Measurements from ENCODE around the gene ZNF804B.

The ZNF804B gene

GRCh38 chr7:88772776-88773175 is 13.3 kb downstream of the ZNF804B start:
- Histone ChIP-seq H3K27ac (ENCODE audit: low read depth, low read length) (no peak overlapping the region), H3K4me3 (ENCODE audit: low read depth in 1 of 5, low read length in 5 of 5) (no peak overlapping the region), H3K4me1 (ENCODE audit: control insufficient read depth in 5 of 5, insufficient read depth in 5 of 5, low read length in 5 of 5) (peaks cover 0 to 4% (median 0%) of the 10 kb centered on the region in 5 donors), H3K9ac (ENCODE audit: low read length in 5 of 5) (no peak overlapping the region), H3K36me3 (ENCODE audit: control insufficient read depth in 5 of 5, insufficient read depth in 5 of 5, low read length in 5 of 5) (no peaks in the 10 kb centered on the region), H3K27me3 (ENCODE audit: control insufficient read depth in 5 of 5, insufficient read depth in 4 of 5, low read length in 5 of 5) (no peaks in the 10 kb centered on the region), H3K9me3 (ENCODE audit: control insufficient read depth in 5 of 5, low read length in 5 of 5) (no peaks in the 10 kb centered on the region)

- H3K4me3 ChIP-seq (ENCODE audit: low read depth in 1 of 5, low read length in 5 of 5) = no peak overlapping the region
- no peaks in the 10 kb centered on the region for H3K9me3 ChIP-seq (ENCODE audit: control insufficient read depth in 5 of 5, low read length in 5 of 5)
- H3K36me3 ChIP-seq (ENCODE audit: control insufficient read depth in 5 of 5, insufficient read depth in 5 of 5, low read length in 5 of 5) = no peaks in the 10 kb centered on the region
- no peaks in the 10 kb centered on the region for H3K27me3 ChIP-seq (ENCODE audit: control insufficient read depth in 5 of 5, insufficient read depth in 4 of 5, low read length in 5 of 5)
- peaks cover 0 to 4% (median 0%) of the 10 kb centered on the region in 5 donors for H3K4me1 ChIP-seq (ENCODE audit: control insufficient read depth in 5 of 5, insufficient read depth in 5 of 5, low read length in 5 of 5)
- no peak overlapping the region for H3K27ac ChIP-seq (ENCODE audit: low read depth, low read length)
- H3K9ac ChIP-seq (ENCODE audit: low read length in 5 of 5) = no peak overlapping the region
These were observed 16.3 kb downstream of the ZNF804B start for GRCh38 chr7:88775838-88776237.

GRCh38 chr7:88787777-88788176 is 28.3 kb downstream of the ZNF804B start:
- H3K9me3 ChIP-seq (ENCODE audit: control insufficient read depth in 5 of 5, low read length in 5 of 5) = no peaks in the 10 kb centered on the region
- no peak overlapping the region for H3K4me3 ChIP-seq (ENCODE audit: low read depth in 1 of 5, low read length in 5 of 5)
- no peaks in the 10 kb centered on the region for H3K36me3 ChIP-seq (ENCODE audit: control insufficient read depth in 5 of 5, insufficient read depth in 5 of 5, low read length in 5 of 5)
- no peaks in the 10 kb centered on the region for H3K4me1 ChIP-seq (ENCODE audit: control insufficient read depth in 5 of 5, insufficient read depth in 5 of 5, low read length in 5 of 5)
- no peak overlapping the region for H3K9ac ChIP-seq (ENCODE audit: low read length in 5 of 5)
- no peak overlapping the region for H3K27ac ChIP-seq (ENCODE audit: low read depth, low read length)
- H3K27me3 ChIP-seq (ENCODE audit: control insufficient read depth in 5 of 5, insufficient read depth in 4 of 5, low read length in 5 of 5) = no peaks in the 10 kb centered on the region

DNA sequence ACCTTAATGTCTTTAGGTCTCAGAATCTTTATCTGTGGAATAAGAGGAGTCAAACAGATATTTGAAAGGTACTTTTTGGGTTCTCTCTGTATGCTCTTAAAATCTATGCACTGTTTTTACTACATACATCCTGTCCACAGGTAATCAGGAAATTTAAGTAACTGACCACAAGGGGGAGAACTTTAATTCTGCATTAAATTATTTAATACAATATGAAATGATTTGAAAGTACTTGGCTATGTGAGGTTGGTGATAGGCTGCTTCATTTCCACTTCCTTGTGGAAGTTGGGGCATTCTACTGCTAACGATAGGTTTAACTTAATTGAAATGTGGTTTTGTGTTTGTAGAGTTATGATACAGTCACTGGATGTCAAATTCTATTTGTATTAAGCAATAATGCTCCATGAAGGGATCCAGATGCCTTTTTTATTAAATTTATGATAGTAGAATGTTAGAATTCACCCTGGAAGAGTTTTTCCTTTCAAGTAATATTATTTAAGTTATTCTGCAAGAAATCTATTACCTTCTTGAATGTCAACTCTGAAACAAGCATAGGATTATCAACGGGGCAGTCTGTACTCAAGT is 30.1 kb downstream of the ZNF804B start:
- Histone ChIP-seq H3K4me1 (ENCODE audit: control insufficient read depth in 5 of 5, insufficient read depth in 5 of 5, low read length in 5 of 5) (no peaks in the 10 kb centered on the region), H3K27ac (ENCODE audit: low read depth, low read length) (no peak overlapping the region), H3K36me3 (ENCODE audit: control insufficient read depth in 5 of 5, insufficient read depth in 5 of 5, low read length in 5 of 5) (no peaks in the 10 kb centered on the region), H3K9me3 (ENCODE audit: control insufficient read depth in 5 of 5, low read length in 5 of 5) (no peaks in the 10 kb centered on the region), H3K27me3 (ENCODE audit: control insufficient read depth in 5 of 5, insufficient read depth in 4 of 5, low read length in 5 of 5) (no peaks in the 10 kb centered on the region), H3K9ac (ENCODE audit: low read length in 5 of 5) (no peak overlapping the region), H3K4me3 (ENCODE audit: low read depth in 1 of 5, low read length in 5 of 5) (no peak overlapping the region)

DNA sequence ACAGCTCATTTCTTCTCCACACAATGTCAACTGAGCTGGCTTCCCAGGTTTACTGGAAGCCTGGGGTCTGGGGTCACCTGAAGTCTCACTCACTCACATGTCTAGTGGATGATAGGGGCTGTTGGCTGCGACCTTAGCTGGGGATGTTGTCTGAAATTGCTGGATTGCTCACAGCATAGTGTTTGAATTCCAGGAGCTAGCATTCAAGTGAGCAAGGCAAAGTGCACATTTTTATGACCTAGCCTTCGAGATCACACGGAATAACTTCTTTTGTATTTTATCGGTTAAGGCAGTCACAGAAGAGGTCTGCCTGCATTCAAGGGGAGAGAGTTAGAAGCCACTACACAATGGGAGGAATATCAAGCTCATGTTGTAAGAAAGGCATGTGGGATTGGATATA is 32.4 kb downstream of the ZNF804B start:
- Histone ChIP-seq H3K36me3 (ENCODE audit: control insufficient read depth in 5 of 5, insufficient read depth in 5 of 5, low read length in 5 of 5) (no peaks in the 10 kb centered on the region), H3K9me3 (ENCODE audit: control insufficient read depth in 5 of 5, low read length in 5 of 5) (no peaks in the 10 kb centered on the region), H3K4me3 (ENCODE audit: low read depth in 1 of 5, low read length in 5 of 5) (no peak overlapping the region), H3K27ac (ENCODE audit: low read depth, low read length) (no peak overlapping the region), H3K4me1 (ENCODE audit: control insufficient read depth in 5 of 5, insufficient read depth in 5 of 5, low read length in 5 of 5) (no peaks in the 10 kb centered on the region), H3K9ac (ENCODE audit: low read length in 5 of 5) (no peak overlapping the region), H3K27me3 (ENCODE audit: control insufficient read depth in 5 of 5, insufficient read depth in 4 of 5, low read length in 5 of 5) (no peaks in the 10 kb centered on the region)

- H3K4me1 ChIP-seq (ENCODE audit: control insufficient read depth in 5 of 5, insufficient read depth in 5 of 5, low read length in 5 of 5) = no peaks in the 10 kb centered on the region
- H3K27ac ChIP-seq (ENCODE audit: low read depth, low read length) = no peak overlapping the region
- no peaks in the 10 kb centered on the region for H3K27me3 ChIP-seq (ENCODE audit: control insufficient read depth in 5 of 5, insufficient read depth in 4 of 5, low read length in 5 of 5)
- no peak overlapping the region for H3K9ac ChIP-seq (ENCODE audit: low read length in 5 of 5)
- no peaks in the 10 kb centered on the region for H3K9me3 ChIP-seq (ENCODE audit: control insufficient read depth in 5 of 5, low read length in 5 of 5)
- no peak overlapping the region for H3K4me3 ChIP-seq (ENCODE audit: low read depth in 1 of 5, low read length in 5 of 5)
- H3K36me3 ChIP-seq (ENCODE audit: control insufficient read depth in 5 of 5, insufficient read depth in 5 of 5, low read length in 5 of 5) = no peaks in the 10 kb centered on the region
These were observed 32.9 kb downstream of the ZNF804B start for GRCh38 chr7:88792361-88792760.

GRCh38 chr7:88795553-88795952 is 36.1 kb downstream of the ZNF804B start, which contains the start of gene TEX47:
TEX47 (minus strand) TSS chr7:88795737; CDS start chr7:88794942, 795 bp downstream.
- no peaks in the 10 kb centered on the region for H3K4me1 ChIP-seq (ENCODE audit: control insufficient read depth in 5 of 5, insufficient read depth in 5 of 5, low read length in 5 of 5)
- H3K9me3 ChIP-seq (ENCODE audit: control insufficient read depth in 5 of 5, low read length in 5 of 5) = no peaks in the 10 kb centered on the region
- H3K9ac ChIP-seq (ENCODE audit: low read length in 5 of 5) = no peak within 1 kb of the TSS
- no peaks in the 10 kb centered on the region for H3K36me3 ChIP-seq (ENCODE audit: control insufficient read depth in 5 of 5, insufficient read depth in 5 of 5, low read length in 5 of 5)
- H3K27ac ChIP-seq (ENCODE audit: low read depth, low read length) = no peak within 1 kb of the TSS
- H3K4me3 ChIP-seq (ENCODE audit: low read depth in 1 of 5, low read length in 5 of 5) = no peak within 1 kb of the TSS
- no peaks in the 10 kb centered on the region for H3K27me3 ChIP-seq (ENCODE audit: control insufficient read depth in 5 of 5, insufficient read depth in 4 of 5, low read length in 5 of 5)

DNA sequence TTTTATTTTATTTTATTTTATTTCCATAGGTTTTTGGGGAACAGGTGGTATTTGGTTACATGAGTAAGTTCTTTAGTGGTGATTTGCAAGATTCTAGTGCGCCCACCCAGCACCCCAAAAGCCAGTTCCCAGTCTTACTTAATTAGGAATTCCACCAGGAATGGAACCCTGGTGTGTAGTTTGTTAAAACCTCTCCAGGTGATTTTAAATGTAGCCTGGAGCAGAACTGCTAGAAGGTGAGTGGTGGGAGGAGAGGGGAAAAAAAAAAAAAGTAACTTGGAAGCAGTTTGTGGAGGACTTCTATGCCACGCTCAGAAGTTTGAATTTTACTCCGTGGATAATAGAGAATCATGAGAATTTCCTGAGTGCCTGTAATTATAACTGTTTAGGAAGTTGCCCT is 41.5 kb downstream of the ZNF804B start:
- Histone ChIP-seq H3K27ac (ENCODE audit: low read depth, low read length) (no peak overlapping the region), H3K27me3 (ENCODE audit: control insufficient read depth in 5 of 5, insufficient read depth in 4 of 5, low read length in 5 of 5) (no peaks in the 10 kb centered on the region), H3K9me3 (ENCODE audit: control insufficient read depth in 5 of 5, low read length in 5 of 5) (no peaks in the 10 kb centered on the region), H3K9ac (ENCODE audit: low read length in 5 of 5) (no peak overlapping the region), H3K4me1 (ENCODE audit: control insufficient read depth in 5 of 5, insufficient read depth in 5 of 5, low read length in 5 of 5) (no peaks in the 10 kb centered on the region), H3K4me3 (ENCODE audit: low read depth in 1 of 5, low read length in 5 of 5) (no peak overlapping the region), H3K36me3 (ENCODE audit: control insufficient read depth in 5 of 5, insufficient read depth in 5 of 5, low read length in 5 of 5) (no peaks in the 10 kb centered on the region)

- no peaks in the 10 kb centered on the region for H3K27me3 ChIP-seq (ENCODE audit: control insufficient read depth in 5 of 5, insufficient read depth in 4 of 5, low read length in 5 of 5)
- no peaks in the 10 kb centered on the region for H3K36me3 ChIP-seq (ENCODE audit: control insufficient read depth in 5 of 5, insufficient read depth in 5 of 5, low read length in 5 of 5)
- no peak overlapping the region for H3K27ac ChIP-seq (ENCODE audit: low read depth, low read length)
- no peak overlapping the region for H3K4me3 ChIP-seq (ENCODE audit: low read depth in 1 of 5, low read length in 5 of 5)
- peaks cover 0 to 2% (median 0%) of the 10 kb centered on the region in 5 donors for H3K9me3 ChIP-seq (ENCODE audit: control insufficient read depth in 5 of 5, low read length in 5 of 5)
- H3K4me1 ChIP-seq (ENCODE audit: control insufficient read depth in 5 of 5, insufficient read depth in 5 of 5, low read length in 5 of 5) = no peaks in the 10 kb centered on the region
- no peak overlapping the region for H3K9ac ChIP-seq (ENCODE audit: low read length in 5 of 5)
These were observed 47.0 kb downstream of the ZNF804B start for GRCh38 chr7:88806280-88807037.

DNA sequence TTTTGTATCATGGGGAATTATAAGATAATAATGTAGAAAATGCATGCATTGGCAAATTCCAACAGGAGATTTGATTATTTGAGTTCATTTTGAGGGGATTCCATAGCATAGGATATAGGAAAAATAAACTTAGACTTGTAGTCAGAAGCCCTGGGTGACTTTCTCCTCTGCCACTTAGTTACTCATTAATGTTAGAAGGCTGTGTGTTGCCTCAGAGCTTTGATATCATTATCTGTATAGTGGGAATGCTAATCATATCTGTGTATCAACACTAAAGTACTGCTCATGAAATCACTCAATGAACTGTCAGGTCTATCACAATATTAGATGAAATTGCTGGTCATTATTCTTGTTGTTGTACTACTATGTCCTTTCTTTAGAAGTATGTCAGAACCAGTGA is 59.1 kb downstream of the ZNF804B start:
- Histone ChIP-seq H3K27ac (ENCODE audit: low read depth, low read length) (no peak overlapping the region), H3K9me3 (ENCODE audit: control insufficient read depth in 5 of 5, low read length in 5 of 5) (no peaks in the 10 kb centered on the region), H3K27me3 (ENCODE audit: control insufficient read depth in 5 of 5, insufficient read depth in 4 of 5, low read length in 5 of 5) (no peaks in the 10 kb centered on the region), H3K9ac (ENCODE audit: low read length in 5 of 5) (no peak overlapping the region), H3K4me3 (ENCODE audit: low read depth in 1 of 5, low read length in 5 of 5) (no peak overlapping the region), H3K4me1 (ENCODE audit: control insufficient read depth in 5 of 5, insufficient read depth in 5 of 5, low read length in 5 of 5) (no peaks in the 10 kb centered on the region), H3K36me3 (ENCODE audit: control insufficient read depth in 5 of 5, insufficient read depth in 5 of 5, low read length in 5 of 5) (no peaks in the 10 kb centered on the region)

All from subcutaneous abdominal adipose tissue (tissue), 5 donors.